Stimulated activated CD4-positive, alpha-beta T cell treated with anti-CD3 and anti-CD28 coated beads, Interleukin-1b, Interleukin-23, amount 100 ng/mL, for 1 hour (primary cell): ENCODE results near the gene CCDC188.

Experiments
- DNase-seq, 2 donors: peaks; one replicate each; pipeline ENCODE4 v3.0.0-alpha.2; 2020; ENCODE audit warnings: low read depth in 2 of 2

The CCDC188 gene

DNA sequence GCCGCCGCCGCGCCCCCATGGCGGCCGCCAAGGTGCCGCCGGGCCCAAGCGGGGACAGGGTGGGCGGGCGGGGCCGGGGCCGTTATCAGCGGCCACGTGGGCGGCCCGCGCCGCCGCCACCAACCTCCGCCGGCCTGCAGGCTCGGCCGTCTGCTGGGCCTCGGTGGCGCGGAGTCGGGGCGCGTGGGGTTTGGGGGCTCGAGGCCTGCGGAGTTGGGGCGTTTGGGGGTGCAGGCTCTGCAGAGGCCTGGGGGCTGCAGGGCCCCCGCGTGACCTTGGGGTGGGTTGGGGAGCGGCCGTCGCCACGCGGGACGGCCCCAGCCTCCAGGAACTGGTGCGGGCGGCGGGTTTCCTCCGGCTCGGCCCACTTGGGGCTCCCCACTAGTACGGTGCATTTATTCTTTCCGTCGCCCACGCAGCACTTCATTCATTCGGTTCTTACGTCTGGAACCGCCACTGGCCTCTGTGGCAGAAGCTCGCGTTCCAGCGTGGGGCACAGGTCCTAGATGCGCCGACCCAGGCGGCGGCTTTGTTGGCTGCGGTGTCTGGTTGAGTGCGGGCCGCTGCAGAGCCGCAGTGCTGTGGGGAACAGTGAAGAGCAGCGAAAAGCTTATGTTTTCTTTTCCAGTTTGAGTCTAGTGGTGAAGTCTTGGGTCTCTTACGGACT lies 33.1 kb downstream of the CCDC188 start:
- DNase-seq = peak; percentile 15 to 58

DNA sequence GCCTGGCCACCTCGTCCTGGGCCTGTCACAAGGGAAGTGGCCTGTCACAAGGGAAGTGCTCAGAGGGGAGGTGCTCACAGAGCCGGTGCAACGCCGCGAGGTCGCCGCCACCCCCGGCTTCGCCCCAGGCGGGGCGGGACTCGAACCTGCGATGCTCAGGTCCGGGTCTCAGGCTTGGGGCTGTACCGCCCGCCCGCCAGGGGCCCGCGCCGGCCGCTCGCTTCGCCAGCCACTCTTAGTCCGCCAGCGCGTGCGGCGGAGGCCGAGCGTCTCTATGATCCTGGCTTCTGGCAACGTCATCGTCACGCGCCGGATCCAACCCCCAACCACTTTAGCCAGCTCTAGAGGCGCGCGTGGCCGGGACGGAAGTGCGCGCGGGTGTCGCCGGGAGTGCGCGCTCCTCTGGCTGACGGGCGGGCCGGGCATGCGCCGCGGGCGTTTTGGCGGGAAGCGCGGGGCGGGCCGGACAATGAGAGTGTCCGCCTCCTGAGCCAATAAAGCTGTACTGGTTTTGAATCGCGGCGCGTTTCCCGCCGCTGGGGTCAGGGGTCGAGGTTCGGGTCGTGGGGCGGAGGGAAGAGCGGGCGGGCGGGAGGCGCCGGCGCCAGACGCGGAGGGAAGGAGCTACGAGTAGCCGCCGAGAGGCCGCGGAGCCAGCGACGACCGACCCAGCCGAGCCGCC lies 33.8 kb downstream of the CCDC188 start, which contains the start of gene TRMT2A:
Gene TRMT2A (minus strand): TSS at position 276 of the 682 bp plus-strand sequence. CDS start 320 bp downstream, outside the sequence.
- peak; percentile 87 to 92 for DNase-seq

DNA sequence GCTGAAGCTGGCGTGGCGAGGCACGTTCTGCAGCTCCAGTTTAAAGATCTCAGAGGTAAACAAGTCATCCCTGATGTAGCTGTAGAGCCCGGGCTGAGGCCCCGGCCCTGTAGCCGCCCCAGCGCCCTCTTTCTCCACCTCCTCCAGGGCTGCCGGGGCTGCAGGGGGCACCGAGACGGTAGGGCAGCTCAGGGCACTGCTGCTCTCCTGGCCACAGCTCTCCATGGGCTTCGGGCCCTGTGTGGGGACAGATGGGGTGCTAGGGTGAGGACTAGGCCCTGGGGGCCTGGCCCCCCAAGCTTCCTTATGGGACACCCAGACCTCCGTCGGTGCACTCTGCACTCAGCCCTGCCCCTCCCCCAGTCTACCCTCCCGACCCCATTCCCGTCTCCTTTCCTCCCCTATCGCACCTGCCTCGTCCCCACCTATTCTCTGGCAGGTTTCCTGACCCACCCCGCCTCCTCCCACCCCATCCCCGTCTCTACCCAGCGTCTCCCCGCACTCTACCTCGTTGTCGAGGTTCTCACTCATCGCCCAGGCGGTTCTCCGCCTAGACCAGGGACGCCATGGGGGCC lies 34.4 kb downstream of the CCDC188 start:
- no peak for DNase-seq

DNA sequence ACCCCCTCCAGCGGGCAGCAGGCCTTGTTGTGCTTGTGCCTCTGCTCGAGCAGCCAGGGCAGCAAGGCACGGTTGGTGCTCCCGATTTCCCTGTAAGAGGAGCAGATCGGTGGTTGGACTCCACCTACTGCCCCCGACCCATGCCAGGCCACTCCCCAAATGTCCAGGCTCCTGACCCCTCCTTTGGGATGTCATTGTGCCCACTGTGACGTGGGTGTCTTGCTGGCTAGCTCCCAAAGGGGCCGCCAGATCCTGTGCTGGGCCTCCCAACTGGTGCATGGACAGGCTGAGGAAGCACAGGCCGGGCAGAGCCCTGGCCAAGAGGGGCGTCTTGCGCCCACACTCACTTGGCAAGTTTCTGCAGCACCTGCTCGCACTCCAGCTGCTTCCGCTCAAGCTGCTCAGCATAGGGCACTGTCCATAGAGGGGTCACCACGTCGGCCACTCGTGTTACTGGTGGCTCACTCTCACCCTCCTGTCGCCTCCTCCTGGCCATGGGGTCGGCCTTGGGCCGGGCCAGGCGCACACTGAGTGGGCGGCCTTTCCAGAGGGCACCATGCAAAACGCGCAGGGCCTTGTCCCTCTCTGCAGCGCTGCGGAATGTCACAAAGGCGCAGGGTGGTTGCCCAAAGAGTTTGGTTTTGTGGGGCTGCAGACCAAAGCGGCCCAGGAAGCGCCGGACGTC lies 35.0 kb downstream of the CCDC188 start, which contains the start of gene RANBP1:
Gene RANBP1 (plus strand): TSS at position 414 of the 685 bp plus-strand sequence. CDS start 81 bp downstream, at position 495.
- no peak for DNase-seq

DNA sequence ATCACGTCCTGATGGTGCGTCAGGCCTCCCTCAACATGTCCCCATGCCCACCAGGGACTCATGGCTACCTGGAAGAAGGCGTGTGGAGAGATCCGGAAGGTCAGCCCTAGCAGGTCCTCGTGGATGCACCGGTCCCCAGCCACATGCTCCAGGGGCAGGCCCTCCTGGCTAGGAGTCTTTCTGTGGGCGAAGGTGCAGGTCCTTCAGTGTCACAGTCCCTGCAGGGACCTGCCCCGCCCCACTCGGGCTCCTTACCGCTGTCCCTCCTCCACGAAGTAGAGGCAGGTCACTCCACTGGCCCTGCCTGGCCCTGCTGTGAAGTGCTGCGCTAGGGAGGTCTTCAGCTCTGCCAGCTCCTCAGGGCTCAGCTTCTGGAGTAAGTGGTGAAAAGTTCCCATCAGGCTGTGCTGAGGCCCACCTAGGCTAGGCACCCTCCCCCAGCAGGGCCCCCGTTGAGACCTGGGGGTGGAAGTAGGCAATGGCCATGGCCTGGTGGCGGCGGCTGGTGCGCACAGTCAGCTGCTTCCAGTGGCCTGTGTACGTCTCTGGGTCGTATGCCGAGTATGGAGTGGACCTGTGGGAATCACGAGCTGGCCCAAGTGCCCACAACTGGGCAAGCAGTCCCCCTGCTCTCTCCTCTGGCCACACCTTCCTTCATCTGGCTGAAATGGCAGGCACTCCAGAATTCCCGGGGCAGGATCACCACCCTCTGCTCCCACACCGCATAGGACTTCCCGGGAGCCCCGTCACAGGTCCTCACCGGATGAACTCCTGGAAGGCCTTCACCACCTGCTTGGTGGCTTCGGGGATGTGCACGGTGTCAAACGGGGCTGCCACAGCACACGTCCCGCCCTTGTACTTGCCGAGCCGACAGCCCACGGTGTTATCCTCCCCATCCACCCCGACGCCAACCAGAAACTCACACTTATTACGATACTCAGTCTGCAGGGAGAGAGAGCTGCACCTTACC lies 36.1 kb downstream of the CCDC188 start:
- no peak for DNase-seq

DNA sequence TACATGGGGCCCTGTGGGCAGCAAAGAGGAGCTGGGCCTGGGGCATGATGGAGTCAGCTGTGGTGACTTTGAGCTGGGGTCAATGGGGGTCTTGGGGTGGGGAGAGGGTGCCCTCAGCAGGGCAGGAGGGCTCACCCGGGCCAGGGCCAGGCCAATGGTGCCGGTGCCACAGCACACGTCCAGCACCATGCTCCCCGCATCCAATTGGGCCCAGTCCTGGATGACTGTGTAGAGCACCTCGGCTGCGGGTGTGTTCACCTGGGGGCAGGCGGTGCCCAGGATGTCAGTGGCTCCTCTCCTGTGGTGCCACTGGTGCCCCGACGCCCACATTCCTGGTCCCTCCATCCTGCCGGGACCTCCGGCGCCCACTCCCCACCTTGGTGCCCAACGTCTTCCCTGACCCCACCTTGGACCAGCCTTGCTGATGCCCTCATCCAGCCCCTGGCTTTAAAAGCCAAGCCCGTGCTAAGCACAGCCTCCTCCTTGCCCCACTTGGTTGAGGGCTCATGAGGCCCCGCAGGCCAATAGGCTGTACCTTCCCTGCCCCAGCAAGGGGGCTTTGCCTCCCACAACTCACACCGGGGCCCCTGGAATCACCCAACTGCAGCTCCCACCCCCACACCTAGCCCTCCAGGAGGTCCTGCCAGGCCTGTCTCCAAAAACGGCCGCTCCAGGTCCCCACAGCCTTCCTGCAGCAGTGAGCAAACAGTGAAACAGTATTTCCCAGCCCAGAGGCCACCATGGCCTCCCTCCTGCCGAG lies 37.1 kb downstream of the CCDC188 start:
- DNase-seq = no peak

DNA sequence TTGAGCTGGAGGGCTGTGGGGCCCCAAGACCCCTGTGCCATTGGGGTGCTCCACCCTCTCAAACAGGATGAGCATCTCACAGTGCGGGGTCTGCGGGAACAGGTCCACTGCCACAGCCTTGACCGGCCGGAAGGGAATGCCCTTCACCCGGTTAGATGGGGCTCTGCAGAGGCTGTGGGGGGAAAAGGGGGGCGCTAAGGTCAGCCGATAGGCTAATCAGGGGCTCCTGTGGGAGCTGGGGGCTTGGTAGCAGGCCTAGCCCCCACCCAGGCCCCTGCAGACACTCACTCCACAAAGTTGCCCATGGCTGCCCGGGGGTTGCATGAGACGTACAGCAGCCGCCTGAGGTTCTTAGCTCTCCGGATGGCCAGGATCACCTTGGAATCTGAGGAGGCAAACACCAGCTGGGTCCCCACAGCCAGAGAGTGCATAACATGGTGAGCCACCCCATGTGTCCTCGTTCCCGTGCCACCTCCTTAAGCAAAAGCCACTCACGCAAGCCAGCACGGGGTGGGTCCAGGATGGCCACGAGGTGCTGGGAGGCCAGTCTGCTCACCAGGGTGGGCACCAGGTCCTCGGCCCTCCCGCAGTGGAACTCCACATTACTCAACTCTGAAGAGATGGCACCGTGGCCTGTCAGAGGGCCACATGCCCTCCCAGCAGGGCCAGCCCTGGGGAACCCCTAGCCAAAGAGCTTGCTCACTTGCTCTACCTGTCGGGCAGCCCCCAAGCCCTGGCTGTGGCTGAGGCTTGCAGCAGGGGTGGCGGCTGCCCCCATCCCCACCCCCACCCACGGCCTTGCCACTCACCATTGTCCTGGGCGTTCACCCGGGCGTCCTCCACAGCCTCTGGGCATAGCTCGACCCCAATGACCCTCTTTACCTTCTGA lies 38.0 kb downstream of the CCDC188 start:
- no peak for DNase-seq

DNA sequence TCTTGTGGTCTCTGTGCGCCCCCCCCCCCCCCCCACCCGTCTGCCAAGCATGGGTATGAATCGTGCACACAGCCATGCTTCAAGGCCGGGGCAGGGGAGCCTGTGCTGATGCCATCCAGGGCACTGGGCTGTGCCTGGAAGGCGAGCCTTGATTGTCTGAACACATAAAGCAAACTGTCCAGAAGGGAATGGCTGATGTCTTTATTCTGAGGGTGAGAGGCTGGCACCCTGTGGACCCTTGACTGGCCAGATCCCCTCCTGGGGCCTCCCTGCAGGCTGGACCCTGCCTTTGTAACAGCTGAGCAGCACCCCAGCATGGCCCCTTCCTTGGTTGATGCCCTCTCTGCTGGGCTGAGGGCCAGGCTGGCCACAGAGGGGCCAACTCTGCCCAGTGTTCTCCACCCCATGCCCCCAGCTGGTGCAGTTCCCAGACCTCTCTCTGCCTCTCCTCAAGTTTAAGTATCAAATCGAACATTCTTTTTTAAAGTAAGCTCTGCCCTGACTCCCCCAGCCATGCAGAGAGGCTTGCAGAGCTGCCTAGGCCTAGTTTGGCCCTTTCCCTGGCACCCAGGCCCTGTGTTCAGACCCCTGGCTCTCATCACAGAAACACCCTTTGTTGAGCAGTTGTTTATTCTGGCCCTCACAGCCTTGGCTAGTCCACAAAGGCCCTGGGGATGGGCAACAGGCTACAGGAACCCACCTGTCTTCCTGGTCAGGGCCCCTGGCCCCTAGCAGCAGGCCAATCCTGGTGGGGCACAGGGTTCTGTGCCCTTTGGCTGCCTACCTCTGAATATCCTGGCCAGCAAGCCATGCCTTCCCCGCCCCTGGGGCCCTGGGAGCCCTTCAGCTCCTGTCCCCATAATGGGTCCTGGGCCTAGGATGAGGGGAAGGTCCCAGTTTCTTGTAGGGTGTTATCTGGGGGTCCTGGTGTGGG lies 38.9 kb downstream of the CCDC188 start:
- DNase-seq = no peak

DNA sequence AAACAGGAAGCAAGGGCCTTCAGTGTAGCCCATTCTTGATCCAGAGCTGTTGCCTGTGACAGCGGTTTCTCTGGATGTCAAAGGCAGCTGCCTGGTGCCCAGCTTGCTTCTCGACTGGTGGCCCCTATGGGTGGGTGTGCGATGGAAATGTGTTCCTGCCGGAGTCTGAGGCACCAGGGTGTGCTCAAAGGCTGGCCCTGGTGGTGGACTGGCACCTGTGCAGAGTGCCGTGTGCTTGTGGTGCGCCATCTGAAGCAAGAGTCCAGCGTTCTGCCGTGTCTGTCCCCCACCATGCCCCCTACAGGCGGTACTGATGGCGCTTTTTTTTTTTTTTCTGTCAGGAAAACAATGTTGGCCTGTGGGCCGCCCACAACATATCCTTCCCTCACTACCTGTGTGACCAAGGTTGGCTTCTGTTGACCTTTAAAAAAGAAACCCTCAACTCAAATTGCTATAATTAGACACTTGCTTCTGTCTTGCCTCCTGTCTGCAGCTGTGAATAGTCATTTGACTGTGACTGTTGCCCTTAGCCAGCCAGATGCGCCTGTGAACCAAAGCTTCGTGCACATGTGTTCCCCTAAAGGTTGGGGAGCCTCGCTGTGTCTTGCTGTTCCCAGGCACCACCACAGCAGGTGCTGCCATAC lies 39.7 kb downstream of the CCDC188 start:
- DNase-seq = no peak

DNA sequence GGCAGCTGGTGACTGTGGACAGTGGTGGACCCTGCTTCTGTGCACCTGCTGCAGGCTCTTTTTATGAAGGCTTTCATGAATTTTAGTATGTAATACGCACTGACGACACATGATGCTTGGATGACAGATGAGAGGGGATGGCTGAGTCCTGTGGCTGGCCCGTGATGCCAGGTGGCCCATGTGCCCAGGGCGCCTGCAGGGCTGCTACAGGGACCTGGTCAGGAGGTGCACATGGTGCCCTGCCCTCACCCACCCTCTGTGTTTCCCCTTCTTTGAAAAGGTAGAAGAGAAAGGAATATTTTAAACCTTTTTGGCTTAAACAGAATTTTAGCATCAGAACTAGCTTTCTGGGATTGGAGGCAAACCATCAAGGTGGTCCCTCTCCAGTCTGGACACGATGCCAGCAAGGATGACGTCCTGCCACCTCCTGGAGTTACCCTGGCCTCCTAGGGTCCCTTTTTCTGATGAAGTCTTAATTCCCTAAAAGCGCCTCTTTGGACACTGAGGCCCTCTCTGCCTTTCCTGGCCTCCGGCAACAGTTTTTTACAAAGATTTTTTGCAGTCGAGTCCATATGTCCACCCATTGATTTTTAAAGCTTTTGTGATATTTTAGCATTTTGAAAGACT lies 40.4 kb downstream of the CCDC188 start:
- no peak for DNase-seq

DNA sequence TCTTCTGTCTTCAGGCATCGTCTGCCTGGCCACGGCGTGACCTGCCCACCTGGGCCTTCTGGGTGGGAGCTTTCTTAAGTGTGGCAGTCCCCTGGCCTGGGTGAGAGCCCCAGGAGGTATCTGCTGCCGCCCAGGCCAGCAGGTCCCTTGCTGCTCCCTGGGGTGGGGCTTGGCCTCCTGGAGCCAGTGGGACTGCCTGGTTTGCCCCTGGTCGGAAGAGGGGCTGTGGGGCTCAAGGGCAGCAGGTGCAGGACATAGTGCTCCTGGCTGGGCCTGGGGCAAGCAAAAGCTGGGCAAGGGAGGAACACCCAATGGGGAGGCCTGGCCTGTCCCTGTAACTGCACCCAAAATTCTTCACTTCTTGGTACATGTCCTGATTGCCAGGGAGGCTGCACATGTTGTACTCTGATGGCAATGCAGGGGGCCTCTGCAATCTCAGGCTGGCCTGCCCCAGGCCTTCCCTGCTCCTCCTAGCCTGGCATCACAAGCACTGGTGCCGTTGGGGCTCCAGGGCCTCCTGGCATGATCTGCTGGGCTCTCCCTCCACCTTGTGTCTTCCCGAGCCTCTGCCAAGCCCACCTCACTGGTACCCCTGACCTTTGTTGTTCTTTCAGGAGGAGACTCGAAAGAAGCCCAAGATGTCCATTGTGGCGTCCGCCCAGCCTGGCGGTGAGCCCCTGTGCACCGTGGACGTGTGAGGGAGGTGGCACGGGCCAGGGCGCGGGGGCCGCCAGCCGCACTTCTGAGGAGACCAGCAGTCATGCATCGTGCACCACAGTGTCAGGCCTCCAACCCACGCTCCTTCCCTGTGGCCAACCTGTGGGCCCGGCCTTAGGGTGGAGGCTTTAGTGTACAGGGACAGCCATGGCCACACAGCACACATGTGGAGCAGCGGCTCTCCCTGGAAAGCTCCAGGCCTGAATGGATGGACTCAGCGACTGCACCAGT lies 41.2 kb downstream of the CCDC188 start:
- DNase-seq = no peak

DNA sequence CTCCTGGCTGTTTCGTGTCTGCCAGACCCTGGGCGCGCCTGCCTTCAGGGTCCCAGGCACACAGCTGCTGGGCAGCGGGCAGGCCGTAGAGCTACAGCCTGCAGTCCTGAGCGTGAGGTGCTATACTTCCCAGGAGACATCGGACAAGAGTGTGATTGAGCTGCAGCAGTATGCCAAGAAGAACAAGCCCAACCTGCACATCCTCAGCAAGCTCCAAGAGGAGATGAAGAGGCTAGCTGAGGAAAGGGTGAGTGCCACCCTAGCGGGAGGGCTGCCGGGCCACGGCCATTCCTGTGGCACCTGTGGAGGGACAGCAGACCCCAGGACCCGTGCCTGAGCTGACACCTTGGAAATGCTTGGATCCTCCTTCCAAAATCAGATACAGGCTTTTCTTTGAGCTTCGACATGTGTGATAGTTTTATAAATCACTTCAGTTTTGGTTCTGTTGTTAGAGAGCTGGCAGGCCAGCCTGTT lies 42.1 kb downstream of the CCDC188 start:
- no peak for DNase-seq

DNA sequence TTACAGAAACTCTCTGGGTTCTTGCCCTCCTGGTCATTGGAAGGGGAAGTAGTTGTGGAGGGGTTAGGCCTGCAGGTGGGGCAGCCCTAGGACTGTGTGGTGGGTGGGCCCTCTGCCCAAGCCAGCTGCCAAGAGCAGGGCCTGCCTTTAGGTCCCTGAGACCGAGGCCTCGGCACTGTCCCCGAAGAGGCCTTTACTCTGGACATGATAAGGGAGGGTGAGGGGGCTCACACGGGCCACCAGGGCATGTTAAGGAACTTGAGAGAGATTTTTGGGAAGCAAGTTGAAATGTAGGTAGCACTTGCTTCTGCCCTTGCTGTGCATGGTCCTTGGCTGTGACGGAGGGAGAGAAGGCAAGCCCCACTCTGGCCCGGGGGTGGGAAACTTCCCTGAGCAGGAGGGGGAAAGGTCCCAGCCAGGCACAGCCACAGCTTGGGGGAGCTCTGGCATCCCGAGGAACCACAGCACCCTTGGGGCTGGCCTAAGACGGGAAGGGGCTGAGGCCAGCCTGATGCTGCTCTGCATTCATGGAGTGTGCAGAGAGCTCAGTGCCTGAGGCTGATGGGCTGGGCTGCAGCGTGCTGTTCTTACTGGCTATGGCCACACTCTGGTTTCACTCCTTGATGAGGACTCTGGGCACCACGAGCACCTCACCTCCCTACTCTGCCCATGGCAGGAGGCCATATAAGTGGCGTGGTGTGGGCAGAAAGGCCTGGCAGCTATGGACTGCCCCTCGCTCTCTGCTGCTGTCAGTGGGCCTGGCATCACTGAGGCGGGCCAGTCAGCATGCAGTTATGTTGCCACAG lies 42.7 kb downstream of the CCDC188 start:
- DNase-seq = no peak

DNA sequence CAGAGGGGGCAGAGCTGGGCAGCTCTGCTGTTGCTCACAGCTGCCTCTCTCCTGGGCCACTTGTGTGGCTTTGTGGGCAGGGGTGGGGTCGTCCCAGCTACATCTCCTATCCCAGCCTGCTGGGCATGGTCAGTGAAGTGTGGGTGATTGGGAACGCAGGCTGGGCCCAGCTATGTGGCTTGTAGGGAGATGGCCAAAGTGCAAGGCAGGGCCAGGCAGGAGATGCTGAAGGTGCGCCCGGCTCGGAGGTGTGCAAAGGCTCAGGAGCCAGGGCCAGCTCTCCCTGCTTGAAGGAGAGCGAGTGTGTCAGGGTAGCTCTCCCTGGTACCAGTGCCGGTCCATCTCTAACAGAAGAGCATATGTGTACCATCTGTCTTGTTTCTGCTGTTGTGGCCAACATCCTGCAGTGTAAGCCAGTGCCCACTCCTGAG lies 43.4 kb downstream of the CCDC188 start:
- DNase-seq = no peak

DNA sequence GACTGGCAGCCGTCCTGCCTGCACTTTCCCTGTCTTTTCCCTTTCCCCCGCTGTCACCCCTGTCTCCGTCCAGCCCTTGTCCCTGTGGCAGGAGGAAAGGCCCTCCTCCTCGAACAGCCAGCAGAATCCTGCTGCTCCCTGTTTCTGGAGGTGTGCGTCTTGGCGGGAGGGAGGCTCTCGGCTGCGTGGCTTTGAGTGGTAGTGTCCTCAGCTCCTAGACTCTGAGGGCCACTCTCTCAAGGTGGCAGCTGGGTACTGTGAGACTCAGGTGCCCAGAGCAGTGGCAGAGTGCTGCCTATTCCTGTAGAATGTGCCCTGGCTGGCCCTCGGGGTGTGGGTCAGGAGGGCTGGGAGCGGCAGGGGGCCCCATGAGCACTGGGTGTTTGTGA lies 44.0 kb downstream of the CCDC188 start:
- DNase-seq = no peak
